Liver (tissue), 9 donors: ENCODE data around the gene ANKRD13A. TPM values are rescaled to one million over a fixed set of nuclear protein-coding genes. Genes with fewer than 3 reads are reported as not detected.

Experiments used
- DNase-seq: peaks from one replicate; pipeline ENCODE4 v3.0.0-alpha.2; 2017; ENCODE audit warnings: low spot score
- H3K27ac ChIP-seq, 2 donors: one replicate each; pipeline ENCODE4 v1.7.0; 2013; ENCODE audit warnings: inconsistent platforms in 2 of 2, low read length in 2 of 2, control low read depth in 1 of 2, low read depth in 1 of 2, mild to moderate bottlenecking in 1 of 2
- H3K27me3 ChIP-seq, 4 donors: one replicate each; pipeline versions ENCODE4 v1.6.1 to v1.7.0; 2013; ENCODE audit warnings: low read length in 3 of 4, inconsistent platforms in 1 of 4, mild to moderate bottlenecking in 1 of 4, moderate library complexity in 1 of 4; ENCODE audit not compliant: control insufficient read depth in 4 of 4, insufficient read depth in 4 of 4
- H3K36me3 ChIP-seq, 4 donors: one replicate each; pipeline versions ENCODE4 v1.6.1 to v1.7.0; 2013; ENCODE audit warnings: low read length in 3 of 4, mild to moderate bottlenecking in 3 of 4, low read depth in 1 of 4, moderate library complexity in 1 of 4; ENCODE audit not compliant: control insufficient read depth in 4 of 4, insufficient read depth in 3 of 4
- H3K4me1 ChIP-seq, 4 donors: one replicate each; pipeline versions ENCODE4 v1.6.1 to v1.7.0; 2013; ENCODE audit warnings: low read length in 3 of 4, mild to moderate bottlenecking in 3 of 4, moderate library complexity in 1 of 4; ENCODE audit not compliant: control insufficient read depth in 4 of 4, insufficient read depth in 4 of 4
- H3K4me3 ChIP-seq, 3 donors: one replicate each; pipeline versions ENCODE4 v1.6.1 to v1.7.0; 2013; ENCODE audit warnings: low read length in 3 of 3, control low read depth in 1 of 3, low read depth in 1 of 3, mild to moderate bottlenecking in 1 of 3
- H3K9ac ChIP-seq, 2 donors: one replicate each; pipeline ENCODE4 v1.7.0; 2013; ENCODE audit warnings: low read length in 2 of 2, mild to moderate bottlenecking in 2 of 2, moderate library complexity in 2 of 2, control low read depth in 1 of 2, low read depth in 1 of 2
- H3K9me3 ChIP-seq, 4 donors: one replicate each; pipeline versions ENCODE4 v1.6.1 to v1.7.0; 2013; ENCODE audit warnings: low read length in 3 of 4; ENCODE audit not compliant: control insufficient read depth in 4 of 4
- EGR1 ChIP-seq, 2 donors: IDR thresholded peaks; 2 replicates each; pipeline ENCODE4 v1.6.1; 2016 to 2018; ENCODE audit warnings: antibody characterized with exemption in 2 of 2, low read depth in 2 of 2
- FOXA1 ChIP-seq: IDR thresholded peaks from 2 replicates; pipeline ENCODE4 v1.6.1; 2016; ENCODE audit warnings: antibody characterized with exemption
- FOXA2 ChIP-seq: IDR thresholded peaks from 2 replicates; pipeline ENCODE4 v1.6.1; 2016; ENCODE audit warnings: antibody characterized with exemption
- GABPA ChIP-seq, 2 donors: IDR thresholded peaks in 1 of 2; conservative IDR thresholded peaks in 1 of 2; 2 replicates each; pipeline ENCODE4 v1.6.1; 2016; ENCODE audit warnings: antibody characterized with exemption in 2 of 2, mild to moderate bottlenecking in 1 of 2, moderate library complexity in 1 of 2
- HNF4A ChIP-seq, 2 donors: conservative IDR thresholded peaks; 2 replicates each; pipeline ENCODE4 v1.6.1; 2016; ENCODE audit warnings: antibody characterized with exemption in 2 of 2, mild to moderate bottlenecking in 2 of 2
- HNF4G ChIP-seq: IDR thresholded peaks from 2 replicates; pipeline ENCODE4 v1.6.1; 2016; ENCODE audit warnings: antibody characterized with exemption
- JUND ChIP-seq, 2 donors: IDR thresholded peaks; 2 replicates each; pipeline ENCODE4 v1.6.1; 2016; ENCODE audit warnings: antibody characterized with exemption in 2 of 2
- MAX ChIP-seq: IDR thresholded peaks from 2 replicates; pipeline ENCODE4 v1.6.1; 2016; ENCODE audit warnings: antibody characterized with exemption
- NR2F2 ChIP-seq: IDR thresholded peaks from 2 replicates; pipeline ENCODE4 v1.6.1; 2016; ENCODE audit warnings: antibody characterized with exemption
- RXRA ChIP-seq, 2 donors: IDR thresholded peaks; 2 replicates each; pipeline ENCODE4 v1.6.1; 2017 to 2018; ENCODE audit warnings: antibody characterized with exemption in 2 of 2, mild to moderate bottlenecking in 1 of 2
- SP1 ChIP-seq: IDR thresholded peaks from 2 replicates; pipeline ENCODE4 v1.6.1; 2018; ENCODE audit warnings: antibody characterized with exemption, mild to moderate bottlenecking
- YY1 ChIP-seq: IDR thresholded peaks from 2 replicates; pipeline ENCODE4 v1.6.1; 2016; ENCODE audit warnings: antibody characterized with exemption, mild to moderate bottlenecking
- ZBTB33 ChIP-seq: IDR thresholded peaks from 2 replicates; pipeline ENCODE4 v1.6.1; 2016; ENCODE audit warnings: antibody characterized with exemption
- WGBS: extraction: QIAGEN DNeasy Blood & Tissue Kit; methylation state at CpG from one replicate; pipeline ENCODE4 v1.1.7; 2013; 5-methylcytosine and 5-hydroxymethylcytosine counted together
- polyA plus RNA-seq, 2 donors: library from polyadenylated mRNA; stranded (reverse) in 1 of 2; unstranded in 1 of 2; fragments of 200-250 nt in 1 of 2; fragments of >200 nt in 1 of 2; fragmentation: Nextera tagmentation in 1 of 2; extraction: Ambion mirVana in 1 of 2; gene quantifications; one replicate each; pipeline versions ENCODE4 v1.2.1 to v1.2.3, GENCODE V29; 2013 to 2015
- total RNA-seq, 2 donors: library from RNA; depleted of rRNA; stranded (reverse); fragments of >200 nt; gene quantifications; one replicate each; pipeline ENCODE4 v1.2.3, GENCODE V29; 2014
- TF ChIP-seq, protein P1 (sequence below): fragments of 150-350 bp; IDR thresholded peaks from 2 replicates; pipeline ENCODE4 v1.5.1; 2017; ENCODE audit warnings: improper control_type of control experiment, low read depth, low read length; ENCODE audit not compliant: missing input control
- TF ChIP-seq, protein P2 (sequence below): IDR thresholded peaks from 2 replicates; pipeline ENCODE4 v1.6.1; 2016; ENCODE audit warnings: antibody characterized with exemption, mild to moderate bottlenecking
- donor health status: healthy.
- donor health status: healthy.
- donor health status: healthy.
- donor health status: healthy.
- donor health status: healthy.

The ANKRD13A gene
- total and polyA plus RNA-seq, 4 donors: 7.0 to 40.5 (median 18.8) TPM

GRCh38 chr12:109952160-109952858 is 46.9 kb upstream of the ANKRD13A start:
- 95% methylated on average over 11 of the region's 11 CpGs for WGBS
- Histone ChIP-seq H3K27me3 (no peaks in the 10 kb centered on the region), H3K9me3 (no peaks in the 10 kb centered on the region), H3K4me3 (no peak overlapping the region), H3K27ac (peak overlapping the region in 1 of 2 donors; percentile 13), H3K9ac (no peak overlapping the region), H3K36me3 (peaks cover 9 to 29% (median 28%) of the 10 kb centered on the region in 4 donors), H3K4me1 (peaks cover 6 to 48% (median 35%) of the 10 kb centered on the region in 4 donors)
- DNase-seq: no peak
- TF ChIP-seq RXRA (IDR thresholded peaks at IDR 0.05) (no peak), GABPA (IDR thresholded peaks at IDR 0.05 in 1 of 2, conservative IDR thresholded peaks at IDR 0.05 in 1 of 2) (no peak), HNF4A (conservative IDR thresholded peaks at IDR 0.05) (no peak), FOXA1 (no peak), SP1 (no peak), MAX (no peak), HNF4G (no peak), FOXA2 (no peak), EGR1 (IDR thresholded peaks at IDR 0.05; ENCODE audit: low read depth in 2 of 2) (no peak), ZBTB33 (no peak)
- TF ChIP-seq, protein P1, sequence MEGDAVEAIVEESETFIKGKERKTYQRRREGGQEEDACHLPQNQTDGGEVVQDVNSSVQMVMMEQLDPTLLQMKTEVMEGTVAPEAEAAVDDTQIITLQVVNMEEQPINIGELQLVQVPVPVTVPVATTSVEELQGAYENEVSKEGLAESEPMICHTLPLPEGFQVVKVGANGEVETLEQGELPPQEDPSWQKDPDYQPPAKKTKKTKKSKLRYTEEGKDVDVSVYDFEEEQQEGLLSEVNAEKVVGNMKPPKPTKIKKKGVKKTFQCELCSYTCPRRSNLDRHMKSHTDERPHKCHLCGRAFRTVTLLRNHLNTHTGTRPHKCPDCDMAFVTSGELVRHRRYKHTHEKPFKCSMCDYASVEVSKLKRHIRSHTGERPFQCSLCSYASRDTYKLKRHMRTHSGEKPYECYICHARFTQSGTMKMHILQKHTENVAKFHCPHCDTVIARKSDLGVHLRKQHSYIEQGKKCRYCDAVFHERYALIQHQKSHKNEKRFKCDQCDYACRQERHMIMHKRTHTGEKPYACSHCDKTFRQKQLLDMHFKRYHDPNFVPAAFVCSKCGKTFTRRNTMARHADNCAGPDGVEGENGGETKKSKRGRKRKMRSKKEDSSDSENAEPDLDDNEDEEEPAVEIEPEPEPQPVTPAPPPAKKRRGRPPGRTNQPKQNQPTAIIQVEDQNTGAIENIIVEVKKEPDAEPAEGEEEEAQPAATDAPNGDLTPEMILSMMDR: no peak
- TF ChIP-seq, protein P2, sequence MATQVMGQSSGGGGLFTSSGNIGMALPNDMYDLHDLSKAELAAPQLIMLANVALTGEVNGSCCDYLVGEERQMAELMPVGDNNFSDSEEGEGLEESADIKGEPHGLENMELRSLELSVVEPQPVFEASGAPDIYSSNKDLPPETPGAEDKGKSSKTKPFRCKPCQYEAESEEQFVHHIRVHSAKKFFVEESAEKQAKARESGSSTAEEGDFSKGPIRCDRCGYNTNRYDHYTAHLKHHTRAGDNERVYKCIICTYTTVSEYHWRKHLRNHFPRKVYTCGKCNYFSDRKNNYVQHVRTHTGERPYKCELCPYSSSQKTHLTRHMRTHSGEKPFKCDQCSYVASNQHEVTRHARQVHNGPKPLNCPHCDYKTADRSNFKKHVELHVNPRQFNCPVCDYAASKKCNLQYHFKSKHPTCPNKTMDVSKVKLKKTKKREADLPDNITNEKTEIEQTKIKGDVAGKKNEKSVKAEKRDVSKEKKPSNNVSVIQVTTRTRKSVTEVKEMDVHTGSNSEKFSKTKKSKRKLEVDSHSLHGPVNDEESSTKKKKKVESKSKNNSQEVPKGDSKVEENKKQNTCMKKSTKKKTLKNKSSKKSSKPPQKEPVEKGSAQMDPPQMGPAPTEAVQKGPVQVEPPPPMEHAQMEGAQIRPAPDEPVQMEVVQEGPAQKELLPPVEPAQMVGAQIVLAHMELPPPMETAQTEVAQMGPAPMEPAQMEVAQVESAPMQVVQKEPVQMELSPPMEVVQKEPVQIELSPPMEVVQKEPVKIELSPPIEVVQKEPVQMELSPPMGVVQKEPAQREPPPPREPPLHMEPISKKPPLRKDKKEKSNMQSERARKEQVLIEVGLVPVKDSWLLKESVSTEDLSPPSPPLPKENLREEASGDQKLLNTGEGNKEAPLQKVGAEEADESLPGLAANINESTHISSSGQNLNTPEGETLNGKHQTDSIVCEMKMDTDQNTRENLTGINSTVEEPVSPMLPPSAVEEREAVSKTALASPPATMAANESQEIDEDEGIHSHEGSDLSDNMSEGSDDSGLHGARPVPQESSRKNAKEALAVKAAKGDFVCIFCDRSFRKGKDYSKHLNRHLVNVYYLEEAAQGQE: no peak

DNA sequence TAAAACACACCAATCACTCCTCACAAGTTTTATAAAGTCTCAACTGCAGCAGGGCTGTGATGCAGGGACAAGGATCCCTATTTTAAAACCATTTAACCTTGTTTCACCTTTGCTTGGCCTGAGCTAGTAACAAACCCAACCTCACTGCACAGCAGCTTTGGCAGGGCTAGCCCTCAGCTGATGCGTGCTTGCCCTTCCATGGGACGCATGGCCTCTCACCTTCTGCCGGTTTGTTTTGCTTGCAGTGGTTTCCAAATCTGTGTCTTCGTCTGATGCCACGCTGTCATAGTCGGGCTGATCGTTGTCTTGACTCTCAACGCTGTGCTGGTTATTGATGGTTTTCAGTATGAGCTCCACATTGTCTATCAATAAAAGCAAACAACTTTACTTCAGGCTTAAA is 46.4 kb upstream of the ANKRD13A start:
- Histone ChIP-seq H3K9ac (no peak overlapping the region), H3K4me3 (no peak overlapping the region), H3K27ac (peak overlapping the region; percentile 8 to 37), H3K36me3 (peaks cover 9 to 29% (median 28%) of the 10 kb centered on the region in 4 donors), H3K27me3 (no peaks in the 10 kb centered on the region), H3K4me1 (peaks cover 4 to 42% (median 31%) of the 10 kb centered on the region in 4 donors), H3K9me3 (no peaks in the 10 kb centered on the region)
- no peak for DNase-seq
- 48% methylated on average over 8 of the region's 8 CpGs for WGBS
- TF ChIP-seq NR2F2 (no peak), FOXA1 (no peak), EGR1 (IDR thresholded peaks at IDR 0.05; ENCODE audit: low read depth in 2 of 2) (no peak), HNF4G (no peak), RXRA (IDR thresholded peaks at IDR 0.05) (peak; percentile 25 to 79), JUND (IDR thresholded peaks at IDR 0.05) (no peak), YY1 (no peak), HNF4A (conservative IDR thresholded peaks at IDR 0.05) (peak in 1 of 2 donors; percentile 46)
- TF ChIP-seq, protein P1: no peak
- TF ChIP-seq, protein P2: no peak
